Esophagus muscularis mucosa (tissue), 4 donors: ENCODE data around the gene STXBP6. TPM values are rescaled to one million over a fixed set of nuclear protein-coding genes. Genes with fewer than 3 reads are reported as not detected.
"Not testable (repeated sequence)": the region's sequence is repeated elsewhere in the genome, so short reads cannot be mapped to it uniquely, and the experiment has no call there.

Source experiments
- DNase-seq: peaks from one replicate; pipeline ENCODE4 v3.0.0-alpha.2; 2017; ENCODE audit errors: extremely low spot score
- H3K27ac ChIP-seq, 4 donors: fragments of 200-600 bp; sonication (generic); replicated peaks in 1 of 4; 1 replicate in 3 of 4; 2 replicates in 1 of 4; pipeline ENCODE4 v1.5.1; 2016 to 2019; ENCODE audit warnings: mild to moderate bottlenecking in 1 of 4
- H3K27me3 ChIP-seq, 4 donors: fragments of 200-600 bp; sonication (generic); one replicate each; pipeline versions ENCODE4 v1.5.1 to v1.6.0; 2016 to 2019
- H3K36me3 ChIP-seq, 4 donors: fragments of 200-600 bp; sonication (generic); one replicate each; pipeline ENCODE4 v1.5.1; 2016 to 2019
- H3K4me1 ChIP-seq, 4 donors: fragments of 200-600 bp; sonication (generic); one replicate each; pipeline ENCODE4 v1.5.1; 2016 to 2019
- H3K4me3 ChIP-seq, 4 donors: fragments of 200-600 bp; sonication (generic); 1 replicate in 2 of 4; 2 replicates in 2 of 4; pipeline ENCODE4 v1.5.1; 2016 to 2019; ENCODE audit warnings: mild to moderate bottlenecking in 4 of 4, moderate library complexity in 1 of 4
- H3K9me3 ChIP-seq, 4 donors: fragments of 200-600 bp; sonication (generic); 1 replicate in 3 of 4; 2 replicates in 1 of 4; pipeline ENCODE4 v1.5.1; 2016 to 2019
- EP300 ChIP-seq: sonication (generic); formaldehyde crosslinking; IDR thresholded peaks from one replicate; pipeline ENCODE4 v1.6.1; 2017; ENCODE audit warnings: antibody characterized with exemption
- POLR2A ChIP-seq: fragments of 450-650 bp; IDR thresholded peaks from one replicate; pipeline ENCODE4 v1.6.1; 2017; ENCODE audit warnings: antibody characterized with exemption, moderate library complexity, mild to moderate bottlenecking, low read depth
- POLR2AphosphoS5 ChIP-seq, 2 donors: sonication (generic); formaldehyde crosslinking; IDR thresholded peaks; one replicate each; pipeline ENCODE4 v1.6.1; 2017; ENCODE audit warnings: antibody characterized with exemption in 2 of 2
- WGBS: methylation state at CpG from one replicate; pipeline ENCODE4 v1.1.5; 2018; 5-methylcytosine and 5-hydroxymethylcytosine counted together
- intact Hi-C: fragments of 100-400 bp; cut with DNase I; formaldehyde crosslinking; loops from one replicate; pipeline ENCODE4 v1.15.1; 2023
- total RNA-seq, 4 donors: library from RNA; depleted of rRNA; stranded (reverse); fragments of >200 nt; gene quantifications; one replicate each; pipeline versions ENCODE4 v1.1.0 to v1.2.1, GENCODE V29; 2016
- TF ChIP-seq, protein P1 (sequence below), 3 experiments: fragments of 200-600 bp in 2 of 3; fragments of 450-650 bp in 1 of 3; sonication (generic) in 2 of 3; IDR thresholded peaks; one replicate each; pipeline ENCODE4 v1.5.1; 2017 to 2019; ENCODE audit warnings: antibody characterized with exemption in 3 of 3, mild to moderate bottlenecking in 2 of 3, moderate library complexity in 1 of 3

Gene STXBP6
- total RNA-seq, 4 donors from 2014 or later, result 36.9 to 60.4 (median 52.1) TPM

GRCh38 chr14:24966579-24966964 is 83.4 kb downstream of the STXBP6 start:
- intact Hi-C loops, result no loop called here
- WGBS, result 54% methylated on average over 1 of the region's 1 CpG
- DNase-seq, result no peak
- Histone ChIP-seq H3K9me3 (no peaks in the 10 kb centered on the region), H3K4me3 (peak overlapping the region in 3 of 4 donors; percentile 2 to 27 (median 22)), H3K27ac (peak overlapping the region; percentile 80 to 85 (median 83)), H3K4me1 (peaks cover 50 to 92% (median 75%) of the 10 kb centered on the region in 4 donors), H3K27me3 (no peaks in the 10 kb centered on the region), H3K36me3 (no peaks in the 10 kb centered on the region)
- TF ChIP-seq EP300 (no peak), POLR2AphosphoS5 (IDR thresholded peaks at IDR 0.05) (no peak), POLR2A (no peak)
- TF ChIP-seq, protein P1, sequence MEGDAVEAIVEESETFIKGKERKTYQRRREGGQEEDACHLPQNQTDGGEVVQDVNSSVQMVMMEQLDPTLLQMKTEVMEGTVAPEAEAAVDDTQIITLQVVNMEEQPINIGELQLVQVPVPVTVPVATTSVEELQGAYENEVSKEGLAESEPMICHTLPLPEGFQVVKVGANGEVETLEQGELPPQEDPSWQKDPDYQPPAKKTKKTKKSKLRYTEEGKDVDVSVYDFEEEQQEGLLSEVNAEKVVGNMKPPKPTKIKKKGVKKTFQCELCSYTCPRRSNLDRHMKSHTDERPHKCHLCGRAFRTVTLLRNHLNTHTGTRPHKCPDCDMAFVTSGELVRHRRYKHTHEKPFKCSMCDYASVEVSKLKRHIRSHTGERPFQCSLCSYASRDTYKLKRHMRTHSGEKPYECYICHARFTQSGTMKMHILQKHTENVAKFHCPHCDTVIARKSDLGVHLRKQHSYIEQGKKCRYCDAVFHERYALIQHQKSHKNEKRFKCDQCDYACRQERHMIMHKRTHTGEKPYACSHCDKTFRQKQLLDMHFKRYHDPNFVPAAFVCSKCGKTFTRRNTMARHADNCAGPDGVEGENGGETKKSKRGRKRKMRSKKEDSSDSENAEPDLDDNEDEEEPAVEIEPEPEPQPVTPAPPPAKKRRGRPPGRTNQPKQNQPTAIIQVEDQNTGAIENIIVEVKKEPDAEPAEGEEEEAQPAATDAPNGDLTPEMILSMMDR (IDR thresholded peaks at IDR 0.05), result no peak

- H3K36me3 ChIP-seq, result no peaks in the 10 kb centered on the region
- no peaks in the 10 kb centered on the region for H3K9me3 ChIP-seq
- H3K27me3 ChIP-seq, result no peaks in the 10 kb centered on the region
- no peak for DNase-seq
- intact Hi-C loops, result no loop called here
- peak; percentile 67 to 68 for TF ChIP-seq POLR2AphosphoS5 (IDR thresholded peaks at IDR 0.05)
- no peak for TF ChIP-seq POLR2A
- TF ChIP-seq, protein P1 (IDR thresholded peaks at IDR 0.05), result no peak
- no peak for TF ChIP-seq EP300
- peak overlapping the region; percentile 80 to 85 (median 83) for H3K27ac ChIP-seq
- WGBS, result 5% methylated on average over 3 of the region's 3 CpGs
- H3K4me1 ChIP-seq, result peaks cover 50 to 92% (median 75%) of the 10 kb centered on the region in 4 donors
- H3K4me3 ChIP-seq, result peak overlapping the region in 3 of 4 donors; percentile 22 to 29 (median 27)
These were observed 83.9 kb downstream of the STXBP6 start for GRCh38 chr14:24965934-24966578.

DNA sequence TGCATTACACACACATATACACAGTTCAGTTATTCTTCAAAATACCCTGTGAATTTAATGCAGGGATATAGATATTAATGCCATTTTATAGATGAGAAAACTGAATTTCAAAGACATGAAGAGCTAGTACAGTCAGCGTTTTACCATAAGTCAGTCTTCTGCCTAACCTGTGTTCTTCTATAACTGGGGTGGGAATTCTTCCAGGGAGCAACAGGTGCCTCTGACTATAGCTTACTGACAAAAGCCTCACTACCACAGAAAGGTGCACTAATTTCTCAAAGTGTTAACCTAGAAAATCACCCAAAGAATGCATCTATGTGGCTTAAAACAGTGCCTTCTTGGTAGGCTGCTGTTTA is 84.4 kb downstream of the STXBP6 start:
- no peak for TF ChIP-seq POLR2AphosphoS5 (IDR thresholded peaks at IDR 0.05)
- no peak for TF ChIP-seq POLR2A
- no peak for TF ChIP-seq EP300
- H3K27ac ChIP-seq, result peak overlapping the region; percentile 80 to 85 (median 83)

DNA sequence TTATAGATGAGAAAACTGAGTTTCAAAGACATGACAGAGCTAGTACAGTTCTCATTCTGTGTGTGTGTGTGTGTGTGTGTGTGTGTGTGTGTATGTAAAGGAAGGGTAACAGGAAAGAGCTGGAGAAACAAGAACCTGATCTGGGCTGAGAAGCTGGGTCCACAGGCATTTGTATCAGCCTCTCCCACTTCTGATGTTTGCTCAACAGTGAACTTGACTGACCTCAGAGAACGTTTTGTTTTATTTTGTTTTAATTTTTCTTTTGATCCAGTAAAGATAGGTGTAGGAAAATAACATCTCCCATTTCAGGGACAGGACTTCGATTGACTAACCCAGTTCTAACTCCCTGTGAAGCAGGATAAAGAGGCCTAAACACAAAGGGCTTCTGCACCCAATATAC is 85.4 kb downstream of the STXBP6 start:
- H3K9me3 ChIP-seq, result no peaks in the 10 kb centered on the region
- intact Hi-C loops, result no loop called here
- no peak overlapping the region for H3K4me3 ChIP-seq
- H3K36me3 ChIP-seq, result no peaks in the 10 kb centered on the region
- no peak for DNase-seq
- TF ChIP-seq, protein P1 (IDR thresholded peaks at IDR 0.05), result no peak
- TF ChIP-seq EP300, result no peak
- TF ChIP-seq POLR2A, result no peak
- no peak for TF ChIP-seq POLR2AphosphoS5 (IDR thresholded peaks at IDR 0.05)
- H3K27me3 ChIP-seq, result no peaks in the 10 kb centered on the region
- H3K4me1 ChIP-seq, result peaks cover 62 to 92% (median 76%) of the 10 kb centered on the region in 4 donors
- peak overlapping the region; percentile 80 to 85 (median 83) for H3K27ac ChIP-seq
- WGBS, result 42% methylated on average over 2 of the region's 2 CpGs

More for the DNA sequence above, 84.4 kb downstream of the STXBP6 start:
- Histone ChIP-seq H3K27me3 (no peaks in the 10 kb centered on the region), H3K4me3 (peak overlapping the region in 3 of 4 donors; percentile 22 to 29 (median 27)), H3K9me3 (no peaks in the 10 kb centered on the region), H3K4me1 (peaks cover 55 to 92% (median 75%) of the 10 kb centered on the region in 4 donors), H3K36me3 (no peaks in the 10 kb centered on the region)
- WGBS, result 57% methylated on average over 1 of the region's 1 CpG
- intact Hi-C loops, result no loop called here
- DNase-seq, result no peak

DNA sequence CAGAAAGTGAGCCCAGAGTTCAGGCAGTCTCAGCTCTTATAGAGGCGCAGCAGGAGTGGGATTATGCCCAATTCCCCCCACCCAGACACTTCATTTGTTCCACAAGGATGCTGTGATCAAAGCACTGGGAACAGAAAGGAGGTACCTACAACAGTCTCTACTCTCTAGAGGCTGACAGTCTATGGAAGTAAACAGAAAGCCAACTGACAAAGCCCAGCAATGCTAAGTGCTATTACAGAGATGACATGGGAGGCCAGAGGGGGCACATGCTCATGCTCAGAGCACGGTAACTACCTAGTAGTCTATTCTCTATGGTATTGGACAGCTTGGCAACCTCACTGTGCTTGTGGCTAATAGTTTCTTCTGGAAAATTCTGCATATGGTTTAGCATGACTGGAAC is 85.9 kb downstream of the STXBP6 start:
- H3K4me3 ChIP-seq, result no peak overlapping the region
- no peak for DNase-seq
- H3K9me3 ChIP-seq, result no peaks in the 10 kb centered on the region
- 91% methylated on average over 2 of the region's 2 CpGs for WGBS
- intact Hi-C loops, result no loop called here
- TF ChIP-seq POLR2AphosphoS5 (IDR thresholded peaks at IDR 0.05) (no peak), EP300 (no peak), POLR2A (no peak)
- TF ChIP-seq, protein P1 (IDR thresholded peaks at IDR 0.05), result no peak
- peak overlapping the region; percentile 80 to 85 (median 83) for H3K27ac ChIP-seq
- H3K4me1 ChIP-seq, result peaks cover 62 to 92% (median 76%) of the 10 kb centered on the region in 4 donors
- no peaks in the 10 kb centered on the region for H3K27me3 ChIP-seq
- H3K36me3 ChIP-seq, result no peaks in the 10 kb centered on the region

DNA sequence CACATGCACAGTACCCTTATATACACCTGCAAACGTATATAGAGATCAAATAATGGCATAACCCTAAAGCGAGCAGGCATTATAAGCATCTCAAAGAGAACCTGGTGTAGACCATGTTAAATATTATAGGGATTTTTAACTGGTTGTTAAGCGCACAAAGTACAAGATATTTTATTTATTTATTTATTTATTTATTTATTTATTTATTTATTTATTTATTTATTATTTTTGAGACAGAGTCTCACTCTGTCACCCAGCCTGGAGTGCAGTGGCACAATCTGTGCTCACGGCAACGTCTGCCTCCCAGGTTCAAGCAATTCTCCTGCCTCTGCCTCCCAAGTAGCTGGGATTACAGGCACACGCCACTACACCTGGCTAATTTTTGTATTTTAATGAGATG is 87.8 kb downstream of the STXBP6 start:
- H3K36me3 ChIP-seq, H3K9me3 ChIP-seq, H3K27me3 ChIP-seq, DNase-seq, intact Hi-C loops, H3K4me3 ChIP-seq: not testable (repeated sequence)
- Histone ChIP-seq H3K27ac (peak overlapping the region in 3 of 4 donors; percentile 20 to 84 (median 30)), H3K4me1 (peaks cover 72 to 93% (median 80%) of the 10 kb centered on the region in 4 donors)
- WGBS, result 90% methylated on average over 6 of the region's 6 CpGs
